Measurements from ENCODE around the gene RETREG2. TPM values are rescaled to one million over a fixed set of nuclear protein-coding genes. Genes with fewer than 3 reads are reported as not detected.

Gene RETREG2
- polyA plus RNA-seq, 4 donors = 36.2 to 101 (median 54.5) TPM

- Histone ChIP-seq H3K27me3 (ENCODE audit: control insufficient read depth in 3 of 3, insufficient read depth in 3 of 3, low read length in 3 of 3) (no peaks in the 10 kb centered on the region), H3K27ac (ENCODE audit: low read depth in 1 of 3, low read length in 2 of 3) (peak overlapping the region in 1 of 3 donors; percentile 85), H3K4me1 (ENCODE audit: control insufficient read depth in 3 of 3, insufficient read depth in 2 of 3, low read depth in 1 of 3, low read length in 2 of 3) (peaks cover 4 to 38% (median 5%) of the 10 kb centered on the region in 3 donors), H3K9me3 (ENCODE audit: control insufficient read depth in 2 of 2, insufficient read depth in 1 of 2, low read depth in 1 of 2, low read length in 1 of 2) (no peaks in the 10 kb centered on the region), H3K4me3 (ENCODE audit: low read depth in 1 of 3, low read length in 3 of 3) (no peak overlapping the region), H3K36me3 (ENCODE audit: control insufficient read depth in 3 of 3, insufficient read depth in 2 of 3, low read depth in 1 of 3, low read length in 3 of 3) (peaks cover 11 to 70% (median 26%) of the 10 kb centered on the region in 3 donors)
- no peak for DNase-seq
- no peak for FAIRE-seq
- WGBS, 3 donors = 91 to 95% (median 95%) methylated on average over 18 of the region's 18 CpGs
These were observed 41.9 kb downstream of the RETREG2 start for GRCh38 chr2:219219784-219220532.

- FAIRE-seq (no peak), DNase-seq (no peak)
- no peak overlapping the region for H3K27ac ChIP-seq (ENCODE audit: low read depth in 1 of 3, low read length in 2 of 3)
- WGBS, 3 donors = 94 to 96% (median 96%) methylated on average over 19 of the region's 19 CpGs
- no peaks in the 10 kb centered on the region for H3K27me3 ChIP-seq (ENCODE audit: control insufficient read depth in 3 of 3, insufficient read depth in 3 of 3, low read length in 3 of 3)
- H3K9me3 ChIP-seq (ENCODE audit: control insufficient read depth in 2 of 2, insufficient read depth in 1 of 2, low read depth in 1 of 2, low read length in 1 of 2) = no peaks in the 10 kb centered on the region
- peaks cover 4 to 38% (median 5%) of the 10 kb centered on the region in 3 donors for H3K4me1 ChIP-seq (ENCODE audit: control insufficient read depth in 3 of 3, insufficient read depth in 2 of 3, low read depth in 1 of 3, low read length in 2 of 3)
- H3K4me3 ChIP-seq (ENCODE audit: low read depth in 1 of 3, low read length in 3 of 3) = no peak overlapping the region
- peaks cover 14 to 72% (median 34%) of the 10 kb centered on the region in 3 donors for H3K36me3 ChIP-seq (ENCODE audit: control insufficient read depth in 3 of 3, insufficient read depth in 2 of 3, low read depth in 1 of 3, low read length in 3 of 3)
These were observed 42.8 kb downstream of the RETREG2 start for GRCh38 chr2:219220652-219221402.

DNA sequence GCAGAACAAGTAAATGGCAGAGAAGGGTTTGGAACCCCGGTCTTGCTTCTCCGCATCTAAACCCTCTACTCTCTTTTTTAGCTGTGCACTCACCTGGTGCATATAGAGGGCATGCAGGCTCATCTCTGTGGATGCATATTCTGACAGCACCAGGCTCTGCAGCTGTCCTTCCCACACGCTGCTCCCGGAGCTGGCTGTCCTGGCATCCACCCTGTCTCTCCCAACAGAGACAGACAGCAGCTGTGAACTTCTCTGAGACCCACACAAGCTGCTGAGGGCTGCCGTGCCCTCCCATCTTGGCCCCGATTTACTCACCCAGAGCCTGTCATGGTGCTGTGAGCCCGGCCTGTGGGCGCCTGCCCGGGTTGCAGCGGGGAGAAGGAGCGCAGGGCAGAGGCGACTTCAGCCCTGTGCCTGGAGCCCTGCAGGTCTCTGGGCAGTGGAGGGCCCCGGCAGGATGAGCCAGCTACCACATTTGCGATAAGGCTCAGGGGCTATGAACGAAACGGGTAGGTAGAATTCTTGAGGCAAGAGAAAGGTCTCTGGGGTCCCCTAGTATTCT is 44.0 kb downstream of the RETREG2 start:
- H3K4me3 ChIP-seq (ENCODE audit: low read depth in 1 of 3, low read length in 3 of 3) = no peak overlapping the region
- no peaks in the 10 kb centered on the region for H3K9me3 ChIP-seq (ENCODE audit: control insufficient read depth in 2 of 2, insufficient read depth in 1 of 2, low read depth in 1 of 2, low read length in 1 of 2)
- WGBS, 3 donors = 91 to 98% (median 95%) methylated on average over 16 of the region's 16 CpGs
- H3K36me3 ChIP-seq (ENCODE audit: control insufficient read depth in 3 of 3, insufficient read depth in 2 of 3, low read depth in 1 of 3, low read length in 3 of 3) = peaks cover 14 to 72% (median 34%) of the 10 kb centered on the region in 3 donors
- FAIRE-seq = no peak
- peaks cover 4 to 28% (median 5%) of the 10 kb centered on the region in 3 donors for H3K4me1 ChIP-seq (ENCODE audit: control insufficient read depth in 3 of 3, insufficient read depth in 2 of 3, low read depth in 1 of 3, low read length in 2 of 3)
- no peak overlapping the region for H3K27ac ChIP-seq (ENCODE audit: low read depth in 1 of 3, low read length in 2 of 3)
- no peak for DNase-seq
- no peaks in the 10 kb centered on the region for H3K27me3 ChIP-seq (ENCODE audit: control insufficient read depth in 3 of 3, insufficient read depth in 3 of 3, low read length in 3 of 3)

GRCh38 chr2:219223831-219224610 is 45.9 kb downstream of the RETREG2 start:
- Histone ChIP-seq H3K9me3 (ENCODE audit: control insufficient read depth in 2 of 2, insufficient read depth in 1 of 2, low read depth in 1 of 2, low read length in 1 of 2) (no peaks in the 10 kb centered on the region), H3K4me1 (ENCODE audit: control insufficient read depth in 3 of 3, insufficient read depth in 2 of 3, low read depth in 1 of 3, low read length in 2 of 3) (peaks cover 8 to 23% (median 15%) of the 10 kb centered on the region in 3 donors), H3K36me3 (ENCODE audit: control insufficient read depth in 3 of 3, insufficient read depth in 2 of 3, low read depth in 1 of 3, low read length in 3 of 3) (peaks cover 14 to 85% (median 34%) of the 10 kb centered on the region in 3 donors), H3K4me3 (ENCODE audit: low read depth in 1 of 3, low read length in 3 of 3) (no peak overlapping the region), H3K27ac (ENCODE audit: low read depth in 1 of 3, low read length in 2 of 3) (no peak overlapping the region), H3K27me3 (ENCODE audit: control insufficient read depth in 3 of 3, insufficient read depth in 3 of 3, low read length in 3 of 3) (no peaks in the 10 kb centered on the region)
- WGBS, 3 donors = 95 to 97% (median 95%) methylated on average over 29 to 31 of the region's 31 CpGs
- no peak for FAIRE-seq
- DNase-seq = no peak

- DNase-seq = no peak
- Histone ChIP-seq H3K27me3 (ENCODE audit: control insufficient read depth in 3 of 3, insufficient read depth in 3 of 3, low read length in 3 of 3) (no peaks in the 10 kb centered on the region), H3K9me3 (ENCODE audit: control insufficient read depth in 2 of 2, insufficient read depth in 1 of 2, low read depth in 1 of 2, low read length in 1 of 2) (no peaks in the 10 kb centered on the region), H3K36me3 (ENCODE audit: control insufficient read depth in 3 of 3, insufficient read depth in 2 of 3, low read depth in 1 of 3, low read length in 3 of 3) (peaks cover 14 to 72% (median 32%) of the 10 kb centered on the region in 3 donors), H3K4me3 (ENCODE audit: low read depth in 1 of 3, low read length in 3 of 3) (no peak overlapping the region), H3K4me1 (ENCODE audit: control insufficient read depth in 3 of 3, insufficient read depth in 2 of 3, low read depth in 1 of 3, low read length in 2 of 3) (peaks cover 5 to 13% (median 10%) of the 10 kb centered on the region in 3 donors), H3K27ac (ENCODE audit: low read depth in 1 of 3, low read length in 2 of 3) (no peak overlapping the region)
- no peak for FAIRE-seq
- WGBS, 3 donors = 77 to 84% (median 80%) methylated on average over 3 of the region's 3 CpGs
These were observed 47.3 kb downstream of the RETREG2 start for GRCh38 chr2:219225350-219225749.

GRCh38 chr2:219228041-219228910 is 50.2 kb downstream of the RETREG2 start:
- WGBS, 3 donors = 31 to 40% (median 36%) methylated on average over 7 of the region's 7 CpGs
- Histone ChIP-seq H3K4me1 (ENCODE audit: control insufficient read depth in 3 of 3, insufficient read depth in 2 of 3, low read depth in 1 of 3, low read length in 2 of 3) (peaks cover 5 to 13% (median 10%) of the 10 kb centered on the region in 3 donors), H3K27ac (ENCODE audit: low read depth in 1 of 3, low read length in 2 of 3) (peak overlapping the region; percentile 86 to 98 (median 95)), H3K4me3 (ENCODE audit: low read depth in 1 of 3, low read length in 3 of 3) (peak overlapping the region; percentile 63 to 85 (median 84)), H3K9me3 (ENCODE audit: control insufficient read depth in 2 of 2, insufficient read depth in 1 of 2, low read depth in 1 of 2, low read length in 1 of 2) (no peaks in the 10 kb centered on the region), H3K36me3 (ENCODE audit: control insufficient read depth in 3 of 3, insufficient read depth in 2 of 3, low read depth in 1 of 3, low read length in 3 of 3) (peaks cover 12 to 58% (median 32%) of the 10 kb centered on the region in 3 donors), H3K27me3 (ENCODE audit: control insufficient read depth in 3 of 3, insufficient read depth in 3 of 3, low read length in 3 of 3) (no peaks in the 10 kb centered on the region)
- DNase-seq (no peak), FAIRE-seq (no peak)

- Histone ChIP-seq H3K27me3 (ENCODE audit: control insufficient read depth in 3 of 3, insufficient read depth in 3 of 3, low read length in 3 of 3) (no peaks in the 10 kb centered on the region), H3K9me3 (ENCODE audit: control insufficient read depth in 2 of 2, insufficient read depth in 1 of 2, low read depth in 1 of 2, low read length in 1 of 2) (no peaks in the 10 kb centered on the region), H3K4me3 (ENCODE audit: low read depth in 1 of 3, low read length in 3 of 3) (peak overlapping the region; percentile 63 to 85 (median 84)), H3K27ac (ENCODE audit: low read depth in 1 of 3, low read length in 2 of 3) (peak overlapping the region; percentile 86 to 98 (median 95)), H3K36me3 (ENCODE audit: control insufficient read depth in 3 of 3, insufficient read depth in 2 of 3, low read depth in 1 of 3, low read length in 3 of 3) (peaks cover 15 to 57% (median 30%) of the 10 kb centered on the region in 3 donors), H3K4me1 (ENCODE audit: control insufficient read depth in 3 of 3, insufficient read depth in 2 of 3, low read depth in 1 of 3, low read length in 2 of 3) (peaks cover 5 to 13% (median 10%) of the 10 kb centered on the region in 3 donors)
- WGBS, 3 donors = 0 to 2% (median 1%) methylated on average over 11 to 19 of the region's 19 CpGs
- no peak for FAIRE-seq
- DNase-seq = no peak
These were observed 50.8 kb downstream of the RETREG2 start for GRCh38 chr2:219228911-219229304.

All from small intestine (tissue), 7 donors.